Colonic mucosa (tissue), 4 donors: Measurements from ENCODE around the gene CSNK1E. TPM values are rescaled to one million over a fixed set of nuclear protein-coding genes. Genes with fewer than 3 reads are reported as not detected.

Experiments
- DNase-seq: peaks from one replicate; pipeline ENCODE4 v3.0.0-alpha.2; 2020
- H3K27ac ChIP-seq: fragments of 200-600 bp; one replicate; pipeline ENCODE4 v1.8.0; 2021
- H3K27me3 ChIP-seq: fragments of 200-600 bp; one replicate; pipeline ENCODE4 v1.8.0; 2021
- H3K36me3 ChIP-seq: fragments of 200-600 bp; one replicate; pipeline ENCODE4 v1.8.0; 2021
- H3K4me1 ChIP-seq: fragments of 200-600 bp; one replicate; pipeline ENCODE4 v1.8.0; 2021; ENCODE audit warnings: mild to moderate bottlenecking
- H3K4me3 ChIP-seq: fragments of 200-600 bp; one replicate; pipeline ENCODE4 v1.8.0; 2021
- H3K9ac ChIP-seq, 2 donors: one replicate each; pipeline ENCODE4 v1.7.0; 2013; ENCODE audit warnings: control low read depth in 2 of 2, low read depth in 2 of 2, low read length in 2 of 2
- H3K9me3 ChIP-seq: fragments of 200-600 bp; one replicate; pipeline ENCODE4 v1.8.0; 2021
- intact Hi-C: fragments of 100-400 bp; cut with DNase I; formaldehyde crosslinking; loops from one replicate; pipeline ENCODE4 v1.14.1; 2022
- total RNA-seq, 2 donors: library from RNA; stranded (reverse); fragmentation: NEBNext Ultra II Directional in 1 of 2; extraction: Animal tissue kit (Norgen Biotek cat#: 25700) in 1 of 2; gene quantifications; one replicate each; pipeline ENCODE4 v1.2.1, GENCODE V29; 2021
- TF ChIP-seq, protein P1 (sequence below): fragments of 200-600 bp; IDR thresholded peaks from one replicate; pipeline ENCODE4 v1.8.0; 2022; ENCODE audit warnings: antibody characterized with exemption, mild to moderate bottlenecking
- donor health status: healthy.
- donor health status: DM: no; HTN: no; CAD: no.
- donor health status: DM: no; HTN: no; CAD: no.

Gene CSNK1E
- total RNA-seq, 2 donors from 2014 or later = 97.0 to 97.2 TPM

DNA sequence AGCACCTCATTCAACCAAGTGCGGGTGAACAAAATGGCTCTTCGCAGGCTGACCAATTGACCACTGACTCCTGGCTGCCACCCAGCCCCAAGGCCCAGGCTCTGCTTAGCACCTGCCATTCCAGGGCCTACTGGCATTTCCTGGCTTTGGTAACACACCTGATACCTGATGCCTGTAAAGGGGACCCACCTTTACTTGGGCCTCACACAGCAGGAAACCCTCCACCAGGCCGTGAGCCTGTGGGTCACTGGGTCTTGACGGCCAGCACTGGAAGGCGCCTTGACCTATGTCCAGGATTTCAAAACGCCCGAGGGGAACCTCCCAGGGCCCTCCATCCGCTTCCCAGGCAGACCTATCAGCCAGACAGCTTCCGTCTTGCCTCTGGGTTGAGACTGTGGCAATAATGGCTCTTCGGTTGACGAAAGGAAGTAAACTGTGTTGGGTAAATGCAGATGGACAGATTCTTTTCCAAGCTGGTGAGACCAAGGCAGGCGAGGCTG is 27.6 kb downstream of the CSNK1E start:
- H3K27ac ChIP-seq = peak overlapping the region; percentile 12
- no peaks in the 10 kb centered on the region for H3K36me3 ChIP-seq
- H3K4me3 ChIP-seq = no peak overlapping the region
- H3K9me3 ChIP-seq = no peaks in the 10 kb centered on the region
- no peak for DNase-seq
- TF ChIP-seq, protein P1, sequence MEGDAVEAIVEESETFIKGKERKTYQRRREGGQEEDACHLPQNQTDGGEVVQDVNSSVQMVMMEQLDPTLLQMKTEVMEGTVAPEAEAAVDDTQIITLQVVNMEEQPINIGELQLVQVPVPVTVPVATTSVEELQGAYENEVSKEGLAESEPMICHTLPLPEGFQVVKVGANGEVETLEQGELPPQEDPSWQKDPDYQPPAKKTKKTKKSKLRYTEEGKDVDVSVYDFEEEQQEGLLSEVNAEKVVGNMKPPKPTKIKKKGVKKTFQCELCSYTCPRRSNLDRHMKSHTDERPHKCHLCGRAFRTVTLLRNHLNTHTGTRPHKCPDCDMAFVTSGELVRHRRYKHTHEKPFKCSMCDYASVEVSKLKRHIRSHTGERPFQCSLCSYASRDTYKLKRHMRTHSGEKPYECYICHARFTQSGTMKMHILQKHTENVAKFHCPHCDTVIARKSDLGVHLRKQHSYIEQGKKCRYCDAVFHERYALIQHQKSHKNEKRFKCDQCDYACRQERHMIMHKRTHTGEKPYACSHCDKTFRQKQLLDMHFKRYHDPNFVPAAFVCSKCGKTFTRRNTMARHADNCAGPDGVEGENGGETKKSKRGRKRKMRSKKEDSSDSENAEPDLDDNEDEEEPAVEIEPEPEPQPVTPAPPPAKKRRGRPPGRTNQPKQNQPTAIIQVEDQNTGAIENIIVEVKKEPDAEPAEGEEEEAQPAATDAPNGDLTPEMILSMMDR = no peak
- peaks cover 3% of the 10 kb centered on the region for H3K4me1 ChIP-seq
- intact Hi-C loops = no loop called here
- no peaks in the 10 kb centered on the region for H3K27me3 ChIP-seq
- peak overlapping the region in 1 of 2 donors; percentile 30 for H3K9ac ChIP-seq

DNA sequence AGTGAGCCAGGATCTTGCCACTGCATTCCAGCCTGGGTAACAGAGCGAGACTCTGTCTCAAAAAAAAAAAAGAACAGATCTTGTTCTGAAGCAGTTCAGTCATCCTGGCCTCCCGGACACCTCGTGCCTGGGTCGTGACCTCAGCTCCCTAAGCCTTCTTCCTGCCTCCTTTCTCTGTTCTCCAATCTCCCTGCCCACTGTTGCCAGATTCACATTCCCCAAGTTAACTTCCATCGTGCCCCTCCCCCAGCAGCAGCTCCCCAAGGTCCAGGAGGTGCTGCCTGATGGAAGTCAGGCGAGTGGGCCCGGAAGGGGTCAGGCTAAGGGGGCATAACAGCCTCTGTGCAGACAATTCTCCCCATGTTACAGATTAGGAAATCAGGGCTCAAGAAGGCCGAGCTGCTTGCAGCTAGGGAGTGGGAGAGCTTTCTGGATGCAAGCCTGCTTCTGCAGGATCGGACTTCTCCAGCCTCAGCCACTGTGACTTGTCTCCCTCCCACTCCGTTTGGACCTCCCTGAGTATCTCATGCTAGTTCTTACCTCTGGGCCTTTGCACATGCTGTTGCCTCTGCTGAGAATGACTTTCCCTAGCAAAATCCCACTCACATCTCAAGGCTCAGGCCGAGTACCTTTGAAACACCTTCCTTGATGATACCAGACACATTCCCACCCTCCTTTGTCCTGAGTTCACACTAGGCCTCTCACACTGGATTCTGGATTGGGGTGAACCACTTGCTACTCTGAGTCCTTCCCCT is 30.1 kb downstream of the CSNK1E start:
- TF ChIP-seq, protein P1 = no peak
- Histone ChIP-seq H3K27me3 (no peaks in the 10 kb centered on the region), H3K4me3 (no peak overlapping the region), H3K36me3 (no peaks in the 10 kb centered on the region), H3K27ac (no peak overlapping the region), H3K9me3 (no peaks in the 10 kb centered on the region), H3K4me1 (peaks cover 8% of the 10 kb centered on the region), H3K9ac (no peak overlapping the region)
- no peak for DNase-seq
- intact Hi-C loops = no loop called here

DNA sequence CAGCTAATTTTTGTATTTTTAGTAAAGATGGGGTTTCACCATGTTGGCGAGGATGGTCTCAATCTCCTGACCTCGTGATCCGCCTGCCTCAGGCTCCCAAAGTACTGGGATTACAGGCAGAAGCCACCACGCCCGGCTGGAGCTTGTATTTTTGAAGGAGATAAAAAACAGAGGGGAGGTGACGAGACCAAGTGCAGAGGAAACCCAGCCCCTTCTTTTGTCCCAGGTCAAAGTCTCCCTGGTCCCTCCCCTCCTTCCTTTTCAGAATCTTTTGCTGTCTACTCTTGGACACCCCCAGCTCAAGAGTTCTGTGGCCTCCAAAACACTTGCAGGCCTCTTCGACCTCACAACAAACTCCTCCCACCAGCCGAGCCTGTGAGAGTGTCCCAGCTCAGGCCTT is 32.2 kb downstream of the CSNK1E start:
- TF ChIP-seq, protein P1 = no peak
- Histone ChIP-seq H3K9me3 (no peaks in the 10 kb centered on the region), H3K27me3 (no peaks in the 10 kb centered on the region), H3K4me3 (no peak overlapping the region), H3K4me1 (peaks cover 5% of the 10 kb centered on the region), H3K36me3 (no peaks in the 10 kb centered on the region), H3K27ac (no peak overlapping the region), H3K9ac (no peak overlapping the region)
- no peak for DNase-seq
- intact Hi-C loops = no loop called here

DNA sequence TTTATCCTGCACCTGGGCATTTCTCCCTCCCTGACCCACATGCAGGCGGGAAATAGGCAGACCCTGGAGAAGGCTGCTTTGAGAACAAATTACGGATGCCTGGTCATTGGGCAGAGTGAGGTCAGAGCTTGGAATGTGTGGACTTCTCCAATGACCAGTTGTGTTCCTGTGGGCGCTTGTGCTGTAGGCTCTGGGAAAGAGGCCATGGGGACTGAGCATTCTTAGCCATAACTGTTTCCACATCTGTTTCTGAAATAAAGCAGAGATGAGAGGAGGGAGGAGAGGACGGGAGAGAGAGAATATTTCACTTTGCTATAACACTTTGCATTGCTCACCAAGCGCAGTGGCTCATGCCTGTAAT is 33.2 kb downstream of the CSNK1E start:
- DNase-seq = no peak
- no peaks in the 10 kb centered on the region for H3K36me3 ChIP-seq
- peaks cover 5% of the 10 kb centered on the region for H3K4me1 ChIP-seq

DNA sequence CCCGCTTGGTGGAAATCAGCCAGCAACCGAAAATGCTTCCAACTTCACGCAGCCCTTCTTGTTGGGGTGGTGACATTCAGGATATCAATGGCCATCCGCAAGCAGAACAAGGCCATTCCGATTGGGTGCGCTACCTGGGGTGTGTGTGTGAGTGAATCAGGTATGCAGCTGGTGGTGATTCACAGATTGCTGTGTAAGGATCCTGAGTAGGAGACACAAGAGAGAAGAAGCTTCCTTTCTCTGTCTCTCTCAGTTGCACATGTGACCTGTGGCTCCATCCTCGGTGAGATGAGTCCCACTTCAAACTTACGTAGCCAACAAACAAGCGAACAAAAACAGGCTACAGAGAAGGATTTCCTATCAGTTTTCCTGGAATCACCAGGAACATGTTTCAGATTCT is 34.8 kb downstream of the CSNK1E start:
- Histone ChIP-seq H3K36me3 (no peaks in the 10 kb centered on the region), H3K9me3 (no peaks in the 10 kb centered on the region), H3K9ac (no peak overlapping the region), H3K27me3 (no peaks in the 10 kb centered on the region), H3K4me1 (peaks cover 5% of the 10 kb centered on the region), H3K27ac (no peak overlapping the region), H3K4me3 (no peak overlapping the region)
- intact Hi-C loops = no loop called here
- TF ChIP-seq, protein P1 = no peak
- no peak for DNase-seq

More for the DNA sequence above, 33.2 kb downstream of the CSNK1E start:
- TF ChIP-seq, protein P1 = no peak
- peak overlapping the region; percentile 72 for H3K27ac ChIP-seq
- H3K9ac ChIP-seq = no peak overlapping the region
- H3K4me3 ChIP-seq = no peak overlapping the region
- intact Hi-C loops = no loop called here
- no peaks in the 10 kb centered on the region for H3K9me3 ChIP-seq
- H3K27me3 ChIP-seq = no peaks in the 10 kb centered on the region
